Common myeloid progenitor, CD34-positive (primary cell): ENCODE data around the gene ALDOB.

Source experiments
- CTCF ChIA-PET: fragments of 350-600 bp; sonication (Branson Sonifier 250); formaldehyde crosslinking; loops from one replicate; lab custom pipeline; 2021; ENCODE audit warnings: antibody characterized with exemption; lab: Charles Lee
- POLR2A ChIA-PET: fragments of 350-600 bp; sonication (Branson Sonifier 250); formaldehyde crosslinking; loops from one replicate; lab custom pipeline; 2021; ENCODE audit warnings: antibody characterized with exemption; lab: Charles Lee
- DNase-seq, 3 donors: peaks; one replicate each; pipeline versions ENCODE4 v3.0.0 to v3.0.0-alpha.2; 2013
- H3K27ac ChIP-seq, 2 experiments: 1 replicate in 1 of 2; 2 replicates in 1 of 2; pipeline ENCODE4 v1.7.0; 2013; ENCODE audit warnings: inconsistent platforms in 2 of 2, low read length in 2 of 2, mild to moderate bottlenecking in 2 of 2, low read depth in 1 of 2, moderate library complexity in 1 of 2; ENCODE audit not compliant: severe bottlenecking in 2 of 2, insufficient read depth in 1 of 2, poor library complexity in 1 of 2
- H3K27me3 ChIP-seq, 5 experiments: replicated peaks in 2 of 5; 1 replicate in 3 of 5; 2 replicates in 2 of 5; pipeline versions ENCODE4 v1.6.1 to v1.7.0; 2013; ENCODE audit warnings: low read length in 4 of 5, mild to moderate bottlenecking in 2 of 5, moderate library complexity in 2 of 5, inconsistent platforms in 1 of 5; ENCODE audit not compliant: insufficient read depth in 5 of 5, control insufficient read depth in 4 of 5
- H3K36me3 ChIP-seq, 4 experiments: 1 replicate in 2 of 4; 2 replicates in 2 of 4; pipeline versions ENCODE4 v1.6.1 to v1.7.0; 2013; ENCODE audit warnings: low read length in 3 of 4, control low read depth in 1 of 4, mild to moderate bottlenecking in 1 of 4; ENCODE audit not compliant: control insufficient read depth in 4 of 4, insufficient read depth in 4 of 4
- H3K4me1 ChIP-seq, 4 experiments: 1 replicate in 3 of 4; 2 replicates in 1 of 4; pipeline versions ENCODE4 v1.6.1 to v1.7.1; 2013; ENCODE audit warnings: low read length in 3 of 4, mild to moderate bottlenecking in 3 of 4, control low read depth in 1 of 4, inconsistent platforms in 1 of 4, moderate library complexity in 1 of 4; ENCODE audit not compliant: control insufficient read depth in 4 of 4, insufficient read depth in 4 of 4; ENCODE audit errors: control extremely low read depth in 1 of 4
- H3K4me3 ChIP-seq, 7 experiments: 1 replicate in 4 of 7; 2 replicates in 3 of 7; pipeline versions ENCODE4 v1.5.1 to v1.7.0; 2013; ENCODE audit warnings: mild to moderate bottlenecking in 7 of 7, low read length in 6 of 7, moderate library complexity in 6 of 7, inconsistent platforms in 2 of 7, low read depth in 2 of 7, control low read depth in 1 of 7; ENCODE audit not compliant: insufficient read depth in 4 of 7, control insufficient read depth in 1 of 7; ENCODE audit errors: extremely low read depth in 1 of 7
- H3K9me3 ChIP-seq, 5 experiments: 1 replicate in 4 of 5; 2 replicates in 1 of 5; pipeline versions ENCODE4 v1.6.1 to v1.7.1; 2013; ENCODE audit warnings: low read length in 4 of 5, mild to moderate bottlenecking in 2 of 5, inconsistent platforms in 1 of 5, low read depth in 1 of 5, moderate library complexity in 1 of 5; ENCODE audit not compliant: control insufficient read depth in 4 of 5, insufficient read depth in 2 of 5; ENCODE audit errors: control extremely low read depth in 1 of 5
- WGBS: methylation state at CpG from one replicate; pipeline ENCODE4 v1.1.5; 2013; ENCODE audit not compliant: insufficient coverage; 5-methylcytosine and 5-hydroxymethylcytosine counted together

The ALDOB gene

DNA sequence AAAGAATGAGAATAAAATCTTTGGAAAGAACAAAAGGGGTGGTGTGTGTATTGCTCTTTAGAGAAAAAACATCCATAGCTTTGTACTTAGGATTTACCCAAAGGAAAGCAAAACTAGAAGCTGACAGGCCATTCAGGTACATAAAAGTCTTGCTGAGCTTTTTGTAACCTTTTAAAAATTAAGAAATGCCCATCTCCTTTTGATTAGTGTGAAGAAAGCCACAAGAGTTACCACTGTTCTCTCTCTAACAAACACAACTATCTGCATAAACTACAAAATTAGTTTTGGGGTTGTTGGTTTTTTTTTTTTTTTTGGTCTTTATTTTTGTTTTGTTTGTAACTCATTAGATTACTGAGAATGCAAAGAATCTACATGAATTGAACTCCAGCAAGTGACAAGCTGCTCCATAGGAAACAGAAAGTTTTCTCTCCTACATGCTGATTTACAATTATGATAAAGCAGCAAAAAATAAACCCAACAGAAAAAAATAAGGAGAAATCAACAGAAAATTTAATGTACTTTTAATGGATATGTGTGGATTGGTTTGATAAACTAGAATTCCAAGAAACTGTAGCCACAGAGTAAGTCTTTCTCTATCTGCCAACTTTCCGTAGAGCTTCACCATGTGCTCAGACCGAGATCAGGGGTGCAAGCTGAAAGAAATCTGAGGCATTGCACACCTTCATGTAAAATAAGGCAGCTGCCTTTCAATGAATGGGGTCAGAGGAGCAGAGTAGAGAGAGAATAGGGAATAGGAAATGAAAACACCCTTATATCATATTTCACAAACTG is 63.1 kb downstream of the ALDOB start:
- no peaks in the 10 kb centered on the region for H3K36me3 ChIP-seq
- H3K4me3 ChIP-seq = no peak overlapping the region
- DNase-seq = no peak
- no peaks in the 10 kb centered on the region for H3K27me3 ChIP-seq
- no peaks in the 10 kb centered on the region for H3K9me3 ChIP-seq
- POLR2A ChIA-PET = no interaction called here
- no peaks in the 10 kb centered on the region for H3K4me1 ChIP-seq
- no CpG with 5 or more reads among the region's 2 CpGs for WGBS
- no peak overlapping the region for H3K27ac ChIP-seq
- CTCF ChIA-PET = interaction anchor here (1.8 kb wide), 1 partner anchor 16 kb away, joined by 6 read pairs; no protein-coding TSS in a partner anchor

DNA sequence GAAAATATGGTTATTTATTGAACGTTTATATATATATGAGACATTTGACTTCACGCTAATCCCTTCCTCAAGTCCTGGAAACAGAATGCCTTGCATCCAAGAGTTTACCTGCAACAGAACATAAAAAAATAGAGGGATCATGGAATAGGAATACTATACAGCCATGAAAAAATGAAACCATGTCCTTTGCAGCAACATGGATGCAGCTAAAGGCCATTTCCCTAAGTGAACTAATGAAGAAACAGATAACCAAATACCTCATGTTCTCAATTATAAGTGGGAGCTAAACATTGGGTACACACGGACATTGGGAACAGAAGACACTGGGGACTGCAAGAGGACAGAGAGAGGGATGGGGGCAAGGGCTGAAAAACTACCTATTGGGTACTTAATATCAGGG is 63.8 kb downstream of the ALDOB start:
- H3K4me3 ChIP-seq = no peak overlapping the region
- no peaks in the 10 kb centered on the region for H3K27me3 ChIP-seq
- no peaks in the 10 kb centered on the region for H3K4me1 ChIP-seq
- DNase-seq = no peak
- ChIA-PET CTCF (interaction anchor here (1.1 kb wide), 1 partner anchor 10 kb away, joined by 4 read pairs; no protein-coding TSS in a partner anchor), POLR2A (no interaction called here)
- no peaks in the 10 kb centered on the region for H3K36me3 ChIP-seq
- no peak overlapping the region for H3K27ac ChIP-seq
- 100% methylated on average over 1 of the region's 3 CpGs for WGBS
- no peaks in the 10 kb centered on the region for H3K9me3 ChIP-seq
